ENCODE measurements around the gene GSTCD.

DNA sequence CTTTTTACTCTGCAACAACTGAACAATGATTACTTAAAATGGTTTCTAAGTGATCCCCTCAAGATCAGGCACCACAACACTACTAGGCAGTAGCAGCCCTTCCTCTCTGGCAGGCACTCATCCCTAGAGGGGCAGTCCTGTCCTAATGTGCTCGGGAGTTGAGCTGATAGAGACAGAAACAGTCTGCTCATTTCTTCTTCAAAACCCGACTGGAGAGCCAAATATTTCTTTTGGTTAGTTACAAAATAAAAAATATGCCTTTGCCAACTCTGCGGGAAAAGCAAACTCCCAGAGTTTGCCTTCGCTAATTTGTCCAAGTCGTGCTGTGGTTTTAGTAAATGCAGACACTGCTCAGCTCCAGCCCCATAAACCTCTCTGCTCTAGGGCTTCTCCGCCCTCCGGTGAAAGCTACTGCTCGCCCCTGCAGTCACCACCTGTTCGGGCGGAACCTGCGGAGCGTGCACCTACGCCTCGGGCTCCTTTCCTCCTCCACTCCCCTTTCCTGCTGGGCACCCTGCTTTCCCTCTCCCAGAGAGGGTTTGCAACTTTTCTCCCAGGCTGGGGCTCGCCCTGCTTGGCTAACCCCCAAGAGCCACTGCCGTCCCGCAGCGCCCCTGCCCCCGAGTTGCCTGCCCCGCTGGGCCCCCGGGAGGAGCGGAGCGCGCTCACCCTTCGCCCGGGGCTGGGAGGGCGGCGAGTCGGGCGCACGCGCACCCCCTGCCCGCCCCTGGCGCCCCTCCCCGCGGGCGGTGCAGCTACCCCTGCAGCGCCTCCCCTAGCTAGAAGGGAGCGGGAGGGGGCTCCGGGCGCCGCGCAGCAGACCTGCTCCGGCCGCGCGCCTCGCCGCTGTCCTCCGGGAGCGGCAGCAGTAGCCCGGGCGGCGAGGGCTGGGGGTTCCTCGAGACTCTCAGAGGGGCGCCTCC lies 186.3 kb downstream of the GSTCD start, which contains the start of gene NPNT:
- TF ChIP-seq CTCF (IDR thresholded peaks at IDR 0.05): no peak
- TF ChIP-seq POLR2A (IDR thresholded peaks at IDR 0.05): no peak

Measured in vagina (tissue), 2 donors.